K562 (cell line): ENCODE data around the gene DHDH. TPM values are rescaled to one million over a fixed set of nuclear protein-coding genes. Genes with fewer than 3 reads are reported as not detected.

Source experiments
- CHAMP1 ChIP-seq: fragments of 450-650 bp; IDR thresholded peaks from 2 replicates; pipeline ENCODE4 v1.6.1; 2016; ENCODE audit warnings: mild to moderate bottlenecking
- CTCFL ChIP-seq: IDR thresholded peaks from 2 replicates; pipeline ENCODE4 v1.6.1; 2011; ENCODE audit warnings: borderline replicate concordance, low read depth, mild to moderate bottlenecking, moderate library complexity, low read length; ENCODE audit not compliant: insufficient read depth, poor library complexity, severe bottlenecking
- E2F6 ChIP-seq, 2 experiments: IDR thresholded peaks; 2 replicates each; pipeline ENCODE4 v1.6.1; 2011; ENCODE audit warnings: borderline replicate concordance in 1 of 2, control low read depth in 1 of 2, low read depth in 1 of 2, low read length in 1 of 2, mild to moderate bottlenecking in 1 of 2, mixed read lengths in 1 of 2, moderate library complexity in 1 of 2; ENCODE audit not compliant: insufficient read depth in 1 of 2, insufficient read length in 1 of 2, poor library complexity in 1 of 2, severe bottlenecking in 1 of 2; ENCODE audit errors: extremely low read depth in 1 of 2
- SIN3B ChIP-seq: fragments of 450-650 bp; IDR thresholded peaks from 2 replicates; pipeline ENCODE4 v1.6.1; 2017; ENCODE audit warnings: low read depth, mild to moderate bottlenecking, moderate library complexity
- STAG1 ChIP-seq: sonication (generic); formaldehyde crosslinking; IDR thresholded peaks from 2 replicates; pipeline ENCODE4 v1.5.0; 2020; ENCODE audit warnings: missing genetic modification reagents, borderline replicate concordance
- TCF7L2 ChIP-seq: fragments of 150-350 bp; IDR thresholded peaks from 2 replicates; pipeline ENCODE4 v1.6.1; 2016; ENCODE audit warnings: low read depth, mild to moderate bottlenecking, low read length, moderate library complexity
- TFAP4 ChIP-seq: sonication (generic); formaldehyde crosslinking; IDR thresholded peaks from 2 replicates; pipeline ENCODE4 v1.8.0; 2022; ENCODE audit warnings: missing genetic modification reagents, mild to moderate bottlenecking, moderate library complexity, borderline replicate concordance
- WHSC1 ChIP-seq: IDR thresholded peaks from one replicate; pipeline ENCODE4 v1.6.1; 2012; ENCODE audit warnings: low read length, control low read depth, inconsistent platforms
- YBX1 ChIP-seq: fragments of 450-650 bp; IDR thresholded peaks from 2 replicates; pipeline ENCODE4 v1.7.1; 2016; ENCODE audit warnings: mild to moderate bottlenecking
- ZNF12 ChIP-seq: sonication (generic); formaldehyde crosslinking; IDR thresholded peaks from 2 replicates; pipeline ENCODE4 v1.4.0; 2020; ENCODE audit warnings: mild to moderate bottlenecking, missing genetic modification reagents
- ZNF197 ChIP-seq: fragments of 200-800 bp; sonication (Bioruptor generic); IDR thresholded peaks from 2 replicates; pipeline ENCODE4 v1.6.1; 2016; ENCODE audit warnings: low read depth, missing genetic modification characterization, missing compliant biosample characterization
- ZNF445 ChIP-seq: fragments of 250-450 bp; sonication (Bioruptor Pico); IDR thresholded peaks from 2 replicates; pipeline ENCODE4 v1.4.0; 2020; ENCODE audit warnings: low read depth, mild to moderate bottlenecking, moderate library complexity
- ZNF707 ChIP-seq: fragments of 250-450 bp; sonication (Bioruptor Pico); conservative IDR thresholded peaks from 2 replicates; pipeline ENCODE4 v1.8.0; 2022; ENCODE audit warnings: inconsistent platforms, mild to moderate bottlenecking, moderate library complexity
- ZNF75A ChIP-seq: fragments of 450-650 bp; formaldehyde crosslinking; IDR thresholded peaks from 2 replicates; pipeline ENCODE4 v1.4.0; 2020; ENCODE audit warnings: mild to moderate bottlenecking
- polyA plus RNA-seq, 8 experiments: library from polyadenylated mRNA; depleted of rRNA in 4 of 8; stranded (reverse) in 5 of 8; unstranded in 3 of 8; fragments of >200 nt; fragmentation: Nextera tagmentation in 2 of 8; fragmentation: Illumina TruSeq in 1 of 8; extraction: Ambion mirVana in 2 of 8; extraction: Trizol in 1 of 8; gene quantifications; 2 replicates each; pipeline versions ENCODE4 v1.2.1 to v1.2.3, GENCODE V29; 2011 to 2014; ENCODE audit warnings: inconsistent platforms in 1 of 8, missing spikeins in 1 of 8
- total RNA-seq, 7 experiments: library from RNA; depleted of rRNA in 6 of 7; stranded (reverse); fragments of >200 nt in 6 of 7; fragmentation: Illumina TruSeq in 2 of 7; extraction: Trizol in 2 of 7; gene quantifications; 2 replicates each; pipeline versions ENCODE4 v1.2.1 to v1.2.3, GENCODE V29; 2011 to 2021; ENCODE audit warnings: low replicate concordance in 1 of 7

The DHDH gene
- total and polyA plus RNA-seq, 9 of the 15 experiments (the other 6 are each of a cell fraction or from before 2014, with no cell fraction given): 0.37 to 1.9 (median 0.87) TPM

- TF ChIP-seq WHSC1: no peak
- no peak for TF ChIP-seq ZNF445
- no peak for TF ChIP-seq CTCFL
- TF ChIP-seq STAG1: no peak
- peak; percentile 37; the same call in 1 of the 2 replicates for TF ChIP-seq TFAP4 (CRISPR knock-in tag)
- no peak for TF ChIP-seq TCF7L2
- no peak for TF ChIP-seq YBX1
- no peak for TF ChIP-seq CHAMP1
- TF ChIP-seq E2F6 (IDR thresholded peaks at IDR 0.05; ENCODE audit: borderline replicate concordance in 1 of 2, extremely low read depth in 1 of 2, insufficient read depth in 1 of 2, insufficient read length in 1 of 2, low read depth in 1 of 2, low read length in 1 of 2, poor library complexity in 1 of 2, severe bottlenecking in 1 of 2): no peak
- no peak for TF ChIP-seq ZNF12 (CRISPR knock-in tag)
- no peak for TF ChIP-seq SIN3B
- no peak for TF ChIP-seq ZNF707 (CRISPR knock-in tag)
- no peak for TF ChIP-seq ZNF75A (CRISPR knock-in tag)
- TF ChIP-seq ZNF197 (CRISPR knock-in tag): no peak
Measured at GRCh38 chr19:48968179-48968661, 34.7 kb downstream of the DHDH start (continued).
